Panc1 (cell line): ENCODE data around the gene RHPN2. TPM values are rescaled to one million over a fixed set of nuclear protein-coding genes. Genes with fewer than 3 reads are reported as not detected.
A peak's percentile ranks its signal among the peaks of the same experiment; 100 is the strongest.

ENCODE experiments used
- ATAC-seq: fragments of 200-7000 bp; cut with Tn5 transposase; 2 replicates; pipeline ENCODE4 v1.9.1; 2020; ENCODE audit warnings: mild to moderate bottlenecking, moderate library complexity
- BruUV-seq: library from RNA; stranded (reverse); fragments of 400-500 nt; replicated peaks from 2 replicates; lab custom pipeline; 2021; lab: Mats Ljungman, UMichigan
- CTCF ChIA-PET: fragments of 300-600 bp; sonication (Branson Sonifier 250); formaldehyde crosslinking; loops from one replicate; lab custom pipeline; 2022; ENCODE audit warnings: antibody characterized with exemption; lab: Charles Lee
- POLR2A ChIA-PET: fragments of 300-600 bp; sonication (Branson Sonifier 250); formaldehyde crosslinking; loops from one replicate; lab custom pipeline; 2022; ENCODE audit warnings: antibody characterized with exemption; lab: Charles Lee
- DNase-seq: peaks from one replicate; pipeline ENCODE4 v3.0.0-alpha.2; 2010; ENCODE audit warnings: low read depth, low spot score
- H3K27ac ChIP-seq: 2 replicates; pipeline ENCODE4 v1.5.1; 2011; ENCODE audit warnings: mild to moderate bottlenecking, low read length, inconsistent platforms
- H3K27me3 ChIP-seq: fragments of 200-500 bp; sonication (Bioruptor generic); 2 replicates; pipeline ENCODE4 v1.6.0; 2014; ENCODE audit warnings: low read length, inconsistent platforms; ENCODE audit not compliant: control insufficient read depth, insufficient read depth
- H3K36me3 ChIP-seq: fragments of 200-500 bp; sonication (Bioruptor generic); 2 replicates; pipeline ENCODE4 v1.5.1; 2014; ENCODE audit warnings: inconsistent platforms, mild to moderate bottlenecking, low read length, moderate library complexity; ENCODE audit not compliant: control insufficient read depth, insufficient read depth
- H3K4me1 ChIP-seq: 2 replicates; pipeline ENCODE4 v1.5.1; 2011; ENCODE audit warnings: inconsistent platforms, mild to moderate bottlenecking, low read length, moderate library complexity; ENCODE audit not compliant: control insufficient read depth, insufficient read depth
- H3K4me3 ChIP-seq, 2 experiments: 2 replicates each; pipeline ENCODE4 v1.5.1; 2011 to 2012; ENCODE audit warnings: low read depth in 2 of 2, low read length in 2 of 2, mild to moderate bottlenecking in 2 of 2, inconsistent platforms in 1 of 2, moderate library complexity in 1 of 2
- H3K9me3 ChIP-seq: fragments of 200-500 bp; sonication (Bioruptor generic); 2 replicates; pipeline ENCODE4 v1.5.1; 2014; ENCODE audit warnings: low read depth, mild to moderate bottlenecking, inconsistent platforms, low read length, moderate library complexity; ENCODE audit not compliant: control insufficient read depth, insufficient read depth
- CTCF ChIP-seq: fragments of 450-650 bp; IDR thresholded peaks from 2 replicates; pipeline ENCODE4 v1.5.1; 2017; ENCODE audit warnings: mild to moderate bottlenecking
- POLR2AphosphoS5 ChIP-seq: IDR thresholded peaks from 2 replicates; pipeline ENCODE4 v1.6.1; 2012; ENCODE audit warnings: mild to moderate bottlenecking, low read depth, low read length, moderate library complexity
- SIN3A ChIP-seq: IDR thresholded peaks from 2 replicates; pipeline ENCODE4 v1.6.1; 2012; ENCODE audit warnings: low read depth, mild to moderate bottlenecking, low read length, moderate library complexity, borderline replicate concordance; ENCODE audit not compliant: insufficient read depth
- TCF7L2 ChIP-seq: IDR thresholded peaks from 2 replicates; pipeline ENCODE4 v1.6.1; 2011; ENCODE audit warnings: mild to moderate bottlenecking, low read depth, low read length, inconsistent platforms
- in situ Hi-C: cut with HindIII; loops from 2 replicates; pipeline ENCODE4 v1.10.0; 2016; ENCODE audit warnings: low sequenced_read_pairs, low pct_unique_long_range_greater_than_20kb
- intact Hi-C: fragments of 100-400 bp; cut with micrococcal nuclease; formaldehyde crosslinking; loops from one replicate; pipeline ENCODE4 v1.10.0; 2022; ENCODE audit not compliant: unreplicated experiment
- total RNA-seq: library from RNA; stranded (reverse); gene quantifications from one replicate; pipeline ENCODE4 v1.2.1, GENCODE V29; 2021; ENCODE audit not compliant: unreplicated experiment

The RHPN2 gene
- total RNA-seq, 1 experiment from 2014 or later, result 227 TPM

DNA sequence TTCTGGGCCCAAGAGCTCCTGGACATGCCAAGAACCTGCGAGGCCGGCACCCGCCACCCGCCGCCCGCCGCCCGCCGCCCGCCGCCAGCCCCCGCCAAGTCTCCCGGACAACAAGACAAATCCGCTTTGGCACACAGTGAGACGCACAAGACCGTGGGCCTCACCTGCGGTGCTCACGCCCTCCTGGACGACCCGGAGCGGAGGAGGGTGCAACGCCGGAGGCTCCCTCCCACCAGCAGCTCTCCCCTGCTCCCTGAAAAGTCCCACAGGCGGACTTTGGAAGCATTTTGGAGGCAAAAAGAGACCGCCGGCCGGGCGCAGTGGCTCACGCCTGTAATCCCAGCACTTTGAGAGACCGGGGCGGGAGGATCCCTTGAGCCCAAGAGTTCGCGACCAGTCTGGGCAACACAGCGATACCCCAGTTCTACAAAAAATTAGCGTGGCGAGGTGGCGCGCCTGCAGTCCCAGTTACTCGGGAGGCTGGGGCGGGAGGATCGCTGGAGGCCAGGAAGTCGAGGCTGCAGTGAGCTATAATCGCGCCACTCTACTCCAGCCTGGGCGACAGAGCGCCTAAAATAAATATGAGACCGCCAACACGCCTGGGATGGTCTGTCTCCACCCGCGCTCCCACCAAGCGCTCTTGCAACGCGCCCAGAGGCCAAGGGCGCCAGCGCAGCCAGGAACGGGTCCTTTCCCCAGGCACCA lies 783 bp downstream of the RHPN2 start:
- ChIA-PET POLR2A (interaction anchor here (0.6 to 0.7 kb wide), 5 partner anchors 8 to 120 kb away, joined by 3 to 10 read pairs (median 6); no protein-coding TSS in a partner anchor), CTCF (no interaction called here)
- ATAC-seq, result no peak

GRCh38 chr19:33063356-33063752 lies 1.3 kb downstream of the RHPN2 start:
- TF ChIP-seq TCF7L2 (no peak), SIN3A (0 out of 2 replicates have a peak, but pooled peaks have one; percentile 1)
- intact Hi-C loops (no loop called here), in situ Hi-C loops (no loop called here)
- ATAC-seq (no peak), DNase-seq (no peak)
- Histone ChIP-seq H3K36me3 (no peaks in the 10 kb centered on the region; the same call in 1 of the 2 replicates), H3K9me3 (no peaks in the 10 kb centered on the region), H3K4me1 (peaks cover 61% of the 10 kb centered on the region), H3K27me3 (no peaks in the 10 kb centered on the region), H3K4me3 (peak overlapping the region; percentile 71 to 98), H3K27ac (peak overlapping the region; percentile 93)
- CTCF ChIA-PET, result no interaction called here
- POLR2A ChIA-PET, result interaction anchor here (0.6 to 0.7 kb wide), 3 partner anchors 50 to 120 kb away, joined by 3 to 9 read pairs (median 5); no protein-coding TSS in a partner anchor
- BruUV-seq, result no TSS peak

More for the DNA sequence above, 783 bp downstream of the RHPN2 start:
- peak overlapping the region; percentile 93 for H3K27ac ChIP-seq
- in situ Hi-C loops (no loop called here), intact Hi-C loops (no loop called here)
- no peaks in the 10 kb centered on the region; the same call in 1 of the 2 replicates for H3K36me3 ChIP-seq
- H3K27me3 ChIP-seq, result no peaks in the 10 kb centered on the region
- no peak for TF ChIP-seq POLR2AphosphoS5
- TF ChIP-seq CTCF, result no peak
- TF ChIP-seq SIN3A, result no peak
- TF ChIP-seq TCF7L2, result no peak
- peak overlapping the region; percentile 71 to 98 for H3K4me3 ChIP-seq
- no peak for DNase-seq
- H3K4me1 ChIP-seq, result peaks cover 63% of the 10 kb centered on the region
- no peaks in the 10 kb centered on the region for H3K9me3 ChIP-seq
- BruUV-seq, result no TSS peak

GRCh38 chr19:33062902-33063301 lies 1.8 kb downstream of the RHPN2 start:
- in situ Hi-C loops (no loop called here), intact Hi-C loops (no loop called here)
- Histone ChIP-seq H3K27ac (peak overlapping the region; percentile 93), H3K4me3 (peak overlapping the region; percentile 71 to 98), H3K27me3 (no peaks in the 10 kb centered on the region), H3K9me3 (no peaks in the 10 kb centered on the region), H3K4me1 (peaks cover 61% of the 10 kb centered on the region), H3K36me3 (no peaks in the 10 kb centered on the region; the same call in 1 of the 2 replicates)
- CTCF ChIA-PET, result no interaction called here
- no peak for ATAC-seq
- POLR2A ChIA-PET, result interaction anchor here (0.6 kb wide), 1 partner anchor 362 kb away, joined by 6 read pairs; no protein-coding TSS in a partner anchor
- no peak for DNase-seq
- TF ChIP-seq POLR2AphosphoS5 (peak; percentile 17; the same call in 1 of the 2 replicates), CTCF (no peak)
- TSS peak; percentile 87 for BruUV-seq
